Breast epithelium (tissue), 4 donors: Measurements from ENCODE around the gene CPNE4. TPM values are rescaled to one million over a fixed set of nuclear protein-coding genes. Genes with fewer than 3 reads are reported as not detected.

Source experiments
- DNase-seq, 2 donors: peaks; one replicate each; pipeline ENCODE4 v3.0.0-alpha.2; 2019; ENCODE audit warnings: low spot score in 2 of 2
- H3K27ac ChIP-seq, 2 donors: fragments of 200-600 bp; sonication (generic) in 1 of 2; one replicate each; pipeline ENCODE4 v1.5.1; 2016 to 2019; ENCODE audit warnings: mild to moderate bottlenecking in 1 of 2
- H3K27me3 ChIP-seq, 2 donors: fragments of 200-600 bp; sonication (generic) in 1 of 2; one replicate each; pipeline versions ENCODE4 v1.5.1 to v1.6.0; 2017 to 2019; ENCODE audit warnings: control low read depth in 1 of 2, mild to moderate bottlenecking in 1 of 2
- H3K36me3 ChIP-seq: fragments of 200-600 bp; one replicate; pipeline ENCODE4 v1.5.1; 2019
- H3K4me1 ChIP-seq, 2 donors: fragments of 200-600 bp; sonication (generic); one replicate each; pipeline ENCODE4 v1.5.1; 2016 to 2019; ENCODE audit warnings: control low read depth in 1 of 2
- H3K4me3 ChIP-seq, 3 donors: fragments of 200-600 bp; sonication (generic); 1 replicate in 2 of 3; 2 replicates in 1 of 3; pipeline ENCODE4 v1.5.1; 2016 to 2019; ENCODE audit warnings: mild to moderate bottlenecking in 3 of 3, moderate library complexity in 2 of 3
- H3K9me3 ChIP-seq, 2 donors: fragments of 200-600 bp; sonication (generic) in 1 of 2; one replicate each; pipeline ENCODE4 v1.5.1; 2016 to 2019; ENCODE audit warnings: control low read depth in 1 of 2
- POLR2A ChIP-seq: fragments of 450-650 bp; IDR thresholded peaks from one replicate; pipeline ENCODE4 v1.6.1; 2016; ENCODE audit warnings: antibody characterized with exemption, mild to moderate bottlenecking, moderate library complexity
- POLR2AphosphoS5 ChIP-seq, 3 donors: sonication (generic); formaldehyde crosslinking; IDR thresholded peaks; one replicate each; pipeline ENCODE4 v1.6.1; 2017; ENCODE audit warnings: antibody characterized with exemption in 3 of 3
- intact Hi-C: fragments of 100-400 bp; cut with DNase I; formaldehyde crosslinking; loops from one replicate; pipeline ENCODE4 v1.15.1; 2023; ENCODE audit warnings: low total_unique reads
- total RNA-seq, 3 donors: library from RNA; depleted of rRNA; stranded (reverse); fragments of >200 nt; gene quantifications; one replicate each; pipeline ENCODE4 v1.1.0, GENCODE V29; 2016
- TF ChIP-seq, protein P1 (sequence below), 3 donors: fragments of 450-650 bp; IDR thresholded peaks; one replicate each; pipeline ENCODE4 v1.5.1; 2016 to 2017; ENCODE audit warnings: antibody characterized with exemption in 3 of 3, mild to moderate bottlenecking in 3 of 3, moderate library complexity in 3 of 3

Gene CPNE4
- total RNA-seq, 3 donors from 2014 or later = 0.16 TPM; not detected in 2

DNA sequence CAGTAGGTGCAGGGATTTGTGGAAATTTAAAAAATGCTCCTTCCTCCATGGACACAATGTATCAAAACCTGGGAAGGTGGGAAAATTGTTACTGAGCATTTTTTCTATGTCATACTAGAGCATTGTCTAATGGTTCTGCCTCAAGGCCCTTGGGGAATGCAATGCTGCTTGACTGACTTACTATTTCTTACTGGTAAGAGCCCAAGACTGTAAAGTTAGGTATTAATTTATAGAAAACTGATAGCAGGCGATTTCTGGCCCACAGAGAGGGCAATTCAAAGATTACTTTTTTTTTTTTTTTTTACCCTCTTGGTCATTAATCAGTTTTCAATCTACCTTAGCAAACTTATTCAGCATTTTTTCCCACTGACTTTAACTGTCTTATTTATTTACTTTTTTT, 493.5 kb downstream of the CPNE4 start:
- no peaks in the 10 kb centered on the region for H3K36me3 ChIP-seq
- TF ChIP-seq POLR2AphosphoS5 (IDR thresholded peaks at IDR 0.05) = no peak
- TF ChIP-seq POLR2A = no peak
- TF ChIP-seq, protein P1, sequence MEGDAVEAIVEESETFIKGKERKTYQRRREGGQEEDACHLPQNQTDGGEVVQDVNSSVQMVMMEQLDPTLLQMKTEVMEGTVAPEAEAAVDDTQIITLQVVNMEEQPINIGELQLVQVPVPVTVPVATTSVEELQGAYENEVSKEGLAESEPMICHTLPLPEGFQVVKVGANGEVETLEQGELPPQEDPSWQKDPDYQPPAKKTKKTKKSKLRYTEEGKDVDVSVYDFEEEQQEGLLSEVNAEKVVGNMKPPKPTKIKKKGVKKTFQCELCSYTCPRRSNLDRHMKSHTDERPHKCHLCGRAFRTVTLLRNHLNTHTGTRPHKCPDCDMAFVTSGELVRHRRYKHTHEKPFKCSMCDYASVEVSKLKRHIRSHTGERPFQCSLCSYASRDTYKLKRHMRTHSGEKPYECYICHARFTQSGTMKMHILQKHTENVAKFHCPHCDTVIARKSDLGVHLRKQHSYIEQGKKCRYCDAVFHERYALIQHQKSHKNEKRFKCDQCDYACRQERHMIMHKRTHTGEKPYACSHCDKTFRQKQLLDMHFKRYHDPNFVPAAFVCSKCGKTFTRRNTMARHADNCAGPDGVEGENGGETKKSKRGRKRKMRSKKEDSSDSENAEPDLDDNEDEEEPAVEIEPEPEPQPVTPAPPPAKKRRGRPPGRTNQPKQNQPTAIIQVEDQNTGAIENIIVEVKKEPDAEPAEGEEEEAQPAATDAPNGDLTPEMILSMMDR (IDR thresholded peaks at IDR 0.05) = no peak
- H3K27me3 ChIP-seq = no peaks in the 10 kb centered on the region
- H3K27ac ChIP-seq = no peak overlapping the region
- no peak overlapping the region for H3K4me3 ChIP-seq
- intact Hi-C loops = no loop called here
- no peaks in the 10 kb centered on the region for H3K9me3 ChIP-seq
- no peaks in the 10 kb centered on the region for H3K4me1 ChIP-seq
- no peak for DNase-seq

- TF ChIP-seq, protein P1 (IDR thresholded peaks at IDR 0.05) = no peak
- TF ChIP-seq POLR2AphosphoS5 (IDR thresholded peaks at IDR 0.05) = no peak
- no peak for TF ChIP-seq POLR2A
- Histone ChIP-seq H3K27me3 (no peaks in the 10 kb centered on the region), H3K36me3 (no peaks in the 10 kb centered on the region), H3K27ac (no peak overlapping the region), H3K4me3 (no peak overlapping the region), H3K9me3 (no peaks in the 10 kb centered on the region), H3K4me1 (no peaks in the 10 kb centered on the region)
- intact Hi-C loops = no loop called here
- no peak for DNase-seq
Observed at GRCh38 chr3:131540821-131541220, 494.0 kb downstream of the CPNE4 start.

DNA sequence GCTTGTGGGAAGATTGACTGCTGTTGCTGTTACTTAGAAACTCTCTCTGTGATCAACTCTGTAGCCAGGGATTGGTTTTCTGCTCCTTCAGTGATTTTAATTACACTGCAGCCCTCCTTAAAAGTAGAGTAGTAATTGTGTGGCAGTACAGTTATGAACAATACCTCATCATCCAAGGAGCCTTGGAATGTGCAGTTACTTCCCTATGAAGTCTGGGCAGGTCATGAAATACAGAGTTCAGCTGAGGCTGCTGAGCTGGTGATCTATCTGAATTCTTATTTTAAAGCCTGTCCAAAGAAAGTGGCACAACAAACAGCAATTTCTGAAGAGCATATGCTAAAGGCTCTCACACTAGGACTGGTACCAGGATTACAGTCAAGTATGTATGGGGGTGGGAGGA, 494.7 kb downstream of the CPNE4 start:
- Histone ChIP-seq H3K4me1 (no peaks in the 10 kb centered on the region), H3K36me3 (no peaks in the 10 kb centered on the region), H3K27ac (no peak overlapping the region), H3K27me3 (no peaks in the 10 kb centered on the region), H3K4me3 (no peak overlapping the region), H3K9me3 (no peaks in the 10 kb centered on the region)
- TF ChIP-seq POLR2A (no peak), POLR2AphosphoS5 (IDR thresholded peaks at IDR 0.05) (no peak)
- TF ChIP-seq, protein P1 (IDR thresholded peaks at IDR 0.05) = no peak
- DNase-seq = no peak
- intact Hi-C loops = no loop called here

DNA sequence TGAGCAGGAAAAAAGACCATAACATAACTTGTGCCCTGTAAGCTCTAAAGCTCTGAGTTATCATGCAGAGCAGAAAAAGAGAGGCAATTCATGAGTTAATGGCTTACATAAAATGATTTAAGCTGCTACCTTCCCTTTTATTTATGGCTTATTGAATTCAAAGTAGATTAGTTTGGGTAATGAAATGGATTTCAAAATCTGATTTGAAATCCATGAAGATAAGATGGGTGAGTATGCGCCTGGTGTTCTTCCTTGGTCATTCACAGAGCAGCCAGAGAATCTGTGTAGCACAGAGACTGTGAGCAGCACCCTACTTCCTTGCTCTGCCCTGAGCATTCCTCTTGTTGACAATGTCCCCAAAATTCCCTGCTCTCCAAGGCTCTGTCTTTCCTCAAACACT, 495.8 kb downstream of the CPNE4 start:
- TF ChIP-seq, protein P1 (IDR thresholded peaks at IDR 0.05) = no peak
- no peak for TF ChIP-seq POLR2AphosphoS5 (IDR thresholded peaks at IDR 0.05)
- TF ChIP-seq POLR2A = no peak
- no peak overlapping the region for H3K27ac ChIP-seq
- no peak for DNase-seq
- H3K27me3 ChIP-seq = no peaks in the 10 kb centered on the region
- no peak overlapping the region for H3K4me3 ChIP-seq
- H3K4me1 ChIP-seq = no peaks in the 10 kb centered on the region
- H3K9me3 ChIP-seq = no peaks in the 10 kb centered on the region
- intact Hi-C loops = no loop called here
- no peaks in the 10 kb centered on the region for H3K36me3 ChIP-seq

DNA sequence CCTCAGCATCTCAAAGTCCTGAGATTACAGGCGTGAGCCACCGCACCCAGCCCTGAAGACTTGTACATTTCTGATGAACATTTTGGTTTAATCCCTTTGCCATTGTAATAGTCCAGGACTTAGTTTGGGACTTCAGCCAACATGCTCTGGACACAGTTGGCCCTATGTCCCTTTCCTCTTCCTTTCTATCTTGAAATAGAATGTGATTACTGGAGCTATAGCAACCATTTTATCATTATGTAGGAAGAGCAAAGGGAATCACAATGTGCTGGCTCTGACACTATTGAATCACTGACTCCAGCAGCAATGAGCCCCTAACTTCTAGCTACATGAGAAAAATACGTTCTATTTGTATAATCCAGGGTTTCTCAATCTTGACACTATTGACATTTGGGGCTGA, 497.3 kb downstream of the CPNE4 start:
- Histone ChIP-seq H3K27me3 (no peaks in the 10 kb centered on the region), H3K27ac (no peak overlapping the region), H3K4me1 (no peaks in the 10 kb centered on the region), H3K9me3 (no peaks in the 10 kb centered on the region), H3K4me3 (no peak overlapping the region), H3K36me3 (no peaks in the 10 kb centered on the region)
- TF ChIP-seq, protein P1 (IDR thresholded peaks at IDR 0.05) = no peak
- TF ChIP-seq POLR2A = no peak
- no peak for DNase-seq
- intact Hi-C loops = no loop called here
